ENCODE data around the gene IGHMBP2. TPM values are rescaled to one million over a fixed set of nuclear protein-coding genes. Genes with fewer than 3 reads are reported as not detected.

Gene IGHMBP2
- total RNA-seq, 1 experiment from 2014 or later: 24.0 TPM

- Histone ChIP-seq H3K27ac (ENCODE audit: insufficient read length, low read depth, low read length) (no peak overlapping the region), H3K79me2 (ENCODE audit: insufficient read depth, low read length) (no peaks in the 10 kb centered on the region), H2AK5ac (ENCODE audit: insufficient read length, low read length) (no peak overlapping the region), H2BK15ac (ENCODE audit: low read depth, low read length) (no peak overlapping the region), H3K23me2 (ENCODE audit: insufficient read length, low read depth, low read length, poor library complexity, severe bottlenecking) (no peaks in the 10 kb centered on the region), H4K5ac (ENCODE audit: insufficient read length, low read depth, low read length) (no peak overlapping the region), H2AFZ (ENCODE audit: low read length) (no peak overlapping the region), H4K8ac (replicated peaks; ENCODE audit: insufficient read length, low read depth, low read length) (no peak overlapping the region), H3K4me2 (ENCODE audit: insufficient read depth, insufficient read length, low read length) (no peak overlapping the region), H2BK12ac (ENCODE audit: insufficient read length, low read depth, low read length) (no peak overlapping the region), H3T11ph (ENCODE audit: low read length) (no peak overlapping the region), H4K20me1 (ENCODE audit: control insufficient read depth, insufficient read depth, insufficient read length) (no peaks in the 10 kb centered on the region), H3K4ac (ENCODE audit: low read depth, low read length) (no peak overlapping the region), H3K9me3 (ENCODE audit: control insufficient read depth, low read depth, low read length) (no peaks in the 10 kb centered on the region), H3K79me1 (ENCODE audit: insufficient read depth, low read depth, low read length, poor library complexity, severe bottlenecking) (no peaks in the 10 kb centered on the region), H3K9ac (ENCODE audit: extremely low read depth, insufficient read length, low read length) (no peak overlapping the region), H3K56ac (ENCODE audit: insufficient read length, low read depth, low read length) (no peak overlapping the region), H3K27me3 (ENCODE audit: insufficient read depth, low read length) (no peaks in the 10 kb centered on the region), H3K14ac (ENCODE audit: insufficient read depth, low read length) (no peak overlapping the region; the same call in 1 of the 2 replicates), H3K4me1 (ENCODE audit: insufficient read depth, low read length) (no peaks in the 10 kb centered on the region; the same call in 1 of the 2 replicates), H3K18ac (ENCODE audit: insufficient read length, low read depth, low read length) (no peak overlapping the region), H3K23ac (ENCODE audit: insufficient read length, low read depth, low read length) (no peak overlapping the region), H2BK5ac (ENCODE audit: insufficient read length, low read length) (no peak overlapping the region), H4K91ac (ENCODE audit: insufficient read length, low read depth, low read length) (no peak overlapping the region), H2BK20ac (ENCODE audit: low read depth, low read length, poor library complexity, severe bottlenecking) (no peak overlapping the region), H2BK120ac (ENCODE audit: low read depth, low read length, poor library complexity, severe bottlenecking) (no peak overlapping the region)
- DNase-seq: no peak
- Mint-ChIP-seq H3K36me3 (ENCODE audit: insufficient read depth in 1 of 3, low read depth in 3 of 3) (peaks cover 1 to 8% (median 5%) of the 10 kb centered on the region in 3 experiments; a peak in 4 of 7 replicates), H3K9me3 (peaks cover 12 to 14% of the 10 kb centered on the region in 2 experiments; a peak in 4 of 5 replicates), H3K4me1 (peaks cover 8 to 19% of the 10 kb centered on the region in 2 experiments), H3K4me3 (no peak overlapping the region), H3K27me3 (ENCODE audit: low read depth) (peaks cover 10% of the 10 kb centered on the region), H3K27ac (no peak overlapping the region)
- WGBS (ENCODE audit: extremely low coverage, insufficient read length, low lambda C conversion rate): no CpG with 5 or more reads among the region's 3 CpGs
- no peak for TF ChIP-seq CTCF (conservative IDR thresholded peaks at IDR 0.05)
Observed at GRCh38 chr11:68863553-68864265, 40.0 kb upstream of the IGHMBP2 start.
